Measurements from ENCODE around the gene DUSP5. TPM values are rescaled to one million over a fixed set of nuclear protein-coding genes. Genes with fewer than 3 reads are reported as not detected.

The DUSP5 gene
- total and polyA plus RNA-seq, 2 of the 8 experiments (the other 6 are each of a cell fraction or from before 2014, with no cell fraction given) = 13.6 to 30.3 TPM

DNA sequence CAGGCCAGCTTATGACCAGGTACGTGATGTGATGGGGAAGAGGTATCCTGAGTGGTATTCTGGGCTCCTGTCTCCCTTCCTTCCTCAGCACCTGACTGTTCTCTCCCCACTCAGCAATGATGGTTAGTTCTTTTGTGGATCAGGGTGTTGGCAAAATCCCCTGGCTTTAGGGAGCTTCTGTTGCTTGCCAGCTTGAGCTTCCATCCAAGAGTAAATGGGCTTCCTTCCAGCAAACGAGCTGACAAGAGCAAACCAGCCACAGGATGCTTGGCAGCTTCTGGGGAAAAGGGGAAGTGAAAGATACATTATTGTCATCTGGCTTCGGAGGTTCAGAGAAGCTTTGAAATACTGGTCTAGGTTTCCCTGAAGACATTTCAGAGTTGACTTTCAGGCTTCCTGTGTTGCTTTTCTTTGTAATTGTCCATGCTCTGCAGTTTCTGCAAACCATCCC, 5.2 kb downstream of the DUSP5 start:
- ChIA-PET CTCF (ENCODE audit: partially characterized antibody) (interaction anchor here (0.9 to 6.1 kb wide), 4 partner anchors 44 to 149 kb away, joined by 3 to 31 read pairs (median 12); no protein-coding TSS in a partner anchor), POLR2A (ENCODE audit: partially characterized antibody) (interaction anchor here (0.6 kb wide), 1 partner anchor 215 kb away, joined by 4 read pairs; no protein-coding TSS in a partner anchor)
- Histone ChIP-seq H3K4me1 (replicated peaks in 1 of 4; ENCODE audit: control insufficient read depth in 3 of 4, insufficient read depth in 4 of 4, low read length in 3 of 4) (peaks cover 7 to 22% (median 14%) of the 10 kb centered on the region in 4 experiments), H2BK120ac (replicated peaks; ENCODE audit: low read depth, low read length) (no peak overlapping the region), H3K79me2 (ENCODE audit: control insufficient read depth in 1 of 2, insufficient read depth in 2 of 2, low read length in 2 of 2) (peaks cover 5 to 61% of the 10 kb centered on the region in 2 experiments), H3K79me1 (ENCODE audit: low read depth, low read length) (peaks cover 10% of the 10 kb centered on the region), H4K8ac (ENCODE audit: extremely low read depth, insufficient read depth, low read length) (no peak overlapping the region), H3K9me3 (ENCODE audit: insufficient read depth in 2 of 2, low read depth in 1 of 2, low read length in 1 of 2) (no peaks in the 10 kb centered on the region), H4K20me1 (replicated peaks in 1 of 2; ENCODE audit: control insufficient read depth in 1 of 2, insufficient read depth in 2 of 2, low read length in 2 of 2) (peaks cover 6 to 7% of the 10 kb centered on the region in 2 experiments), H3K27me3 (replicated peaks in 1 of 4; ENCODE audit: control insufficient read depth in 3 of 4, extremely low read depth in 1 of 4, insufficient read depth in 3 of 4, low read length in 3 of 4) (peaks cover 0 to 20% (median 8%) of the 10 kb centered on the region in 4 experiments; a peak in 5 of 7 replicates), H4K91ac (replicated peaks; ENCODE audit: insufficient read length, low read length) (no peak overlapping the region), H3K18ac (ENCODE audit: extremely low read depth, low read length) (no peak overlapping the region), H3K4me3 (ENCODE audit: extremely low read depth in 1 of 4, insufficient read depth in 2 of 4, low read depth in 3 of 4, low read length in 4 of 4) (no peak overlapping the region), H2AFZ (ENCODE audit: low read length) (no peak overlapping the region), H3K9ac (replicated peaks in 1 of 4; ENCODE audit: extremely low read depth in 1 of 4, low read depth in 3 of 4, low read length in 3 of 4) (no peak overlapping the region), H3K27ac (ENCODE audit: low read depth, low read length) (no peak overlapping the region), H2BK15ac (ENCODE audit: low read length) (no peak overlapping the region), H3K14ac (ENCODE audit: insufficient read length) (no peak overlapping the region), H3K56ac (replicated peaks; ENCODE audit: insufficient read length, low read depth, low read length) (no peak overlapping the region), H3K4me2 (ENCODE audit: insufficient read depth in 1 of 2, low read depth in 2 of 2, low read length in 2 of 2) (no peak overlapping the region), H4K5ac (ENCODE audit: insufficient read length, low read depth, low read length) (no peak overlapping the region), H3K23ac (ENCODE audit: insufficient read length) (no peak overlapping the region), H3K4ac (replicated peaks; ENCODE audit: insufficient read length, low read depth, low read length) (no peak overlapping the region), H2BK20ac (ENCODE audit: low read length) (no peak overlapping the region), H2AK5ac (ENCODE audit: low read depth, low read length) (no peak overlapping the region), H3K23me2 (ENCODE audit: low read depth, low read length) (peaks cover 6% of the 10 kb centered on the region; the same call in 1 of the 2 replicates), H2BK5ac (ENCODE audit: low read depth, low read length) (no peak overlapping the region), H2BK12ac (ENCODE audit: low read depth, low read length) (no peak overlapping the region), H3K36me3 (ENCODE audit: control insufficient read depth in 2 of 4, insufficient read depth in 4 of 4, low read length in 3 of 4) (peaks cover 3 to 18% (median 9%) of the 10 kb centered on the region in 4 experiments; a peak in 6 of 8 replicates)
- TF ChIP-seq, protein P1, sequence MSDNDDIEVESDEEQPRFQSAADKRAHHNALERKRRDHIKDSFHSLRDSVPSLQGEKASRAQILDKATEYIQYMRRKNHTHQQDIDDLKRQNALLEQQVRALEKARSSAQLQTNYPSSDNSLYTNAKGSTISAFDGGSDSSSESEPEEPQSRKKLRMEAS (IDR thresholded peaks at IDR 0.05) = no peak
- TF ChIP-seq NRF1 (IDR thresholded peaks at IDR 0.05; ENCODE audit: low read depth, low read length) (no peak), TAF1 (IDR thresholded peaks at IDR 0.05; ENCODE audit: low read depth, low read length) (no peak), SP4 (IDR thresholded peaks at IDR 0.05; ENCODE audit: low read length) (no peak), JUND (IDR thresholded peaks at IDR 0.05; ENCODE audit: low read length) (no peak), TBP (IDR thresholded peaks at IDR 0.05; ENCODE audit: low read depth, low read length) (no peak), SIRT6 (IDR thresholded peaks at IDR 0.05; ENCODE audit: low read length) (no peak), RXRA (IDR thresholded peaks at IDR 0.05; ENCODE audit: insufficient read depth, low read depth, low read length) (no peak), SP2 (IDR thresholded peaks at IDR 0.05; ENCODE audit: low read length) (no peak), RFX5 (IDR thresholded peaks at IDR 0.05; ENCODE audit: borderline replicate concordance, low read depth, low read length) (no peak)
- DNase-seq (ENCODE audit: low read depth in 1 of 2, low spot score in 2 of 2) = no peak
- 87% methylated on average over 3 of the region's 3 CpGs; no CpG with 5 or more reads in 1 of the 2 experiments for WGBS, 2 experiments (ENCODE audit: extremely low coverage in 1 of 2, insufficient coverage in 1 of 2, insufficient read length in 1 of 2, insufficient replicate concordance in 2 of 2, low coverage in 1 of 2, low lambda C conversion rate in 2 of 2, missing lambda C conversion rate in 1 of 2)
- no peak for FAIRE-seq
